GM23248 (cell line): ENCODE results near the gene SRC. TPM values are rescaled to one million over a fixed set of nuclear protein-coding genes. Genes with fewer than 3 reads are reported as not detected.

Source experiments
- DNase-seq: peaks from one replicate; pipeline ENCODE4 v3.0.0-alpha.2; 2015
- H2AFZ ChIP-seq: fragments of 200-600 bp; sonication (generic); 2 replicates; pipeline ENCODE4 v1.6.1; 2016; ENCODE audit warnings: antibody characterized with exemption
- H3F3A ChIP-seq: fragments of 200-600 bp; sonication (generic); 2 replicates; pipeline ENCODE4 v1.6.1; 2016; ENCODE audit warnings: mild to moderate bottlenecking, antibody characterized with exemption, mixed run types; ENCODE audit not compliant: insufficient read depth
- H3K27ac ChIP-seq: fragments of 200-600 bp; sonication (generic); 2 replicates; pipeline ENCODE4 v1.5.1; 2016; ENCODE audit warnings: mild to moderate bottlenecking
- H3K27me3 ChIP-seq: fragments of 200-600 bp; sonication (generic); replicated peaks from 2 replicates; pipeline ENCODE4 v1.6.1; 2016; ENCODE audit warnings: mild to moderate bottlenecking; ENCODE audit not compliant: insufficient read depth
- H3K36me3 ChIP-seq: fragments of 200-600 bp; sonication (generic); 2 replicates; pipeline ENCODE4 v1.6.1; 2016; ENCODE audit warnings: low read depth, mild to moderate bottlenecking
- H3K4me1 ChIP-seq: fragments of 200-600 bp; sonication (generic); 2 replicates; pipeline ENCODE4 v1.6.1; 2016; ENCODE audit warnings: mild to moderate bottlenecking; ENCODE audit not compliant: insufficient read depth
- H3K4me2 ChIP-seq: fragments of 200-600 bp; sonication (generic); one replicate; pipeline ENCODE4 v1.6.1; 2016; ENCODE audit warnings: mild to moderate bottlenecking; ENCODE audit not compliant: unreplicated experiment
- H3K4me3 ChIP-seq: fragments of 200-600 bp; sonication (generic); 2 replicates; pipeline ENCODE4 v1.5.1; 2016; ENCODE audit warnings: mild to moderate bottlenecking
- H3K79me2 ChIP-seq: fragments of 200-600 bp; sonication (generic); 2 replicates; pipeline ENCODE4 v1.6.1; 2016; ENCODE audit warnings: mild to moderate bottlenecking; ENCODE audit not compliant: insufficient read depth
- H3K9ac ChIP-seq: fragments of 200-600 bp; sonication (generic); 2 replicates; pipeline ENCODE4 v1.6.1; 2016; ENCODE audit warnings: mild to moderate bottlenecking
- H3K9me2 ChIP-seq: fragments of 200-600 bp; sonication (generic); 2 replicates; pipeline ENCODE4 v1.6.1; 2016; ENCODE audit warnings: mixed run types, mild to moderate bottlenecking, moderate library complexity; ENCODE audit not compliant: insufficient read depth
- H3K9me3 ChIP-seq: fragments of 200-600 bp; sonication (generic); one replicate; pipeline ENCODE4 v1.6.1; 2017; ENCODE audit warnings: low read depth
- H4K20me1 ChIP-seq: fragments of 200-600 bp; sonication (generic); 2 replicates; pipeline ENCODE4 v1.6.0; 2016; ENCODE audit not compliant: insufficient read depth
- EZH2 ChIP-seq: fragments of 200-600 bp; sonication (generic); IDR thresholded peaks from 2 replicates; pipeline ENCODE4 v1.6.1; 2018; ENCODE audit warnings: antibody characterized with exemption, mild to moderate bottlenecking; ENCODE audit not compliant: insufficient read depth, poor library complexity, severe bottlenecking
- EZH2phosphoT487 ChIP-seq: fragments of 200-600 bp; sonication (generic); IDR thresholded peaks from 2 replicates; pipeline ENCODE4 v1.6.1; 2018; ENCODE audit warnings: antibody characterized with exemption, moderate library complexity, mild to moderate bottlenecking, low read depth; ENCODE audit not compliant: insufficient read depth
- WGBS, 2 experiments: methylation state at CpG; one replicate each; pipeline ENCODE4 v1.1.6; 2015 to 2017; ENCODE audit warnings: low lambda C conversion rate in 2 of 2, low coverage in 1 of 2; ENCODE audit errors: missing lambda C conversion rate in 2 of 2; 5-methylcytosine and 5-hydroxymethylcytosine counted together
- in situ Hi-C: fragments of 300-500 bp; cut with MboI; formaldehyde crosslinking; loops from 2 replicates; pipeline ENCODE4 v1.15.0; 2020
- polyA plus RNA-seq: library from polyadenylated mRNA; unstranded; fragments of >200 nt; fragmentation: Nextera tagmentation; extraction: Ambion mirVana; gene quantifications from 2 replicates; pipeline ENCODE4 v1.2.1, GENCODE V29; 2016
- total RNA-seq: library from RNA; depleted of rRNA; stranded (reverse); fragments of >200 nt; shearing (Covaris generic); gene quantifications from 2 replicates; pipeline ENCODE4 v1.2.3, GENCODE V29; 2014

The SRC gene
- total and polyA plus RNA-seq, 2 experiments from 2014 or later: 17.0 to 28.6 TPM

DNA sequence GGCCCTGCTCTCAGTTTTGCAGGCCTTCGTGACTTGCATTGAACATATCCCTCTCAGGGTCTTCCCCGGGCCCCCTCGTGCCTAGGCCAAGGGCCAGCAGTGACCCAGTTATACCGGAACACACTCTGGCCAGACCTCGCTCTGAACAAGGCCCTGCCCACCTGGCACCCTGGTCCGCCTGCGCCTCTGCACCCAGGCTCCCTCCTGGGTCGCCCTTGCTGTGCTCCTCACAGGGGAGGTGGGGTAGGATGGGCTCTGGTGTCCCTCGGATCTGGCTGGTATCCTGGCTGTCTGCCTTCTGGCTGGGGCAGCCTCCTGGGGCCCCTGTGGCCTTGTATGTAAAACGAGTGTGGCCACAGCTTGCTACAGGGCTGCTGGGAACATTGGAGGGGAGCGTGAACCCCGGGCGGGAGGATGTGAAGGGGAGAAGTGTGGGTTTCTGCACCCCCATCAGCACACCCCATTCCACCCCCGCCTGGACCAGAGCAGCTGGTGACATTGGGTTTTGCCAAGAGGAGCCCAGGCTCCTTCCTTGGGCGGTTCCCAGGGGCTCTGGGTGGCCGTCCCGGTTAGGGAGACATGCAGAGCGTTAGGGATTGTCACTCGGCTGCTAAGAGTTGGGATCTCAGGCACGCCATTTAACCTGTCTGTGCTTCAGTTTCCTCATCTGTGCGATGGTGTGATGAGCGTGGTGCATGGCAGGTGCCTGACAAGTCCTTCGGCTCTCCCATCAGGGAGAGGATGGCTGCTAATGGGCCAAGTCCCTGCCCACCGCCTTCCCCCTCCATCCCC, 17.5 kb downstream of the SRC start:
- 76 to 77% methylated on average over 23 to 24 of the region's 24 CpGs for WGBS, 2 experiments
- TF ChIP-seq EZH2phosphoT487: no peak
- TF ChIP-seq EZH2: no peak
- no peak overlapping the region for H3K27ac ChIP-seq
- peaks cover 9% of the 10 kb centered on the region for H3K4me1 ChIP-seq
- H4K20me1 ChIP-seq: no peaks in the 10 kb centered on the region
- H3K4me2 ChIP-seq: no peak overlapping the region
- H3K79me2 ChIP-seq: peaks cover 89% of the 10 kb centered on the region
- peaks cover 8% of the 10 kb centered on the region; the same call in 1 of the 2 replicates for H3F3A ChIP-seq
- H3K9ac ChIP-seq: no peak overlapping the region
- DNase-seq: no peak
- H3K27me3 ChIP-seq: no peaks in the 10 kb centered on the region
- no peak overlapping the region for H2AFZ ChIP-seq
- H3K9me2 ChIP-seq: no peaks in the 10 kb centered on the region
- H3K9me3 ChIP-seq: no peaks in the 10 kb centered on the region
- in situ Hi-C loops: no loop called here
- H3K36me3 ChIP-seq: peaks cover 21% of the 10 kb centered on the region; the same call in 1 of the 2 replicates
- no peak overlapping the region for H3K4me3 ChIP-seq

DNA sequence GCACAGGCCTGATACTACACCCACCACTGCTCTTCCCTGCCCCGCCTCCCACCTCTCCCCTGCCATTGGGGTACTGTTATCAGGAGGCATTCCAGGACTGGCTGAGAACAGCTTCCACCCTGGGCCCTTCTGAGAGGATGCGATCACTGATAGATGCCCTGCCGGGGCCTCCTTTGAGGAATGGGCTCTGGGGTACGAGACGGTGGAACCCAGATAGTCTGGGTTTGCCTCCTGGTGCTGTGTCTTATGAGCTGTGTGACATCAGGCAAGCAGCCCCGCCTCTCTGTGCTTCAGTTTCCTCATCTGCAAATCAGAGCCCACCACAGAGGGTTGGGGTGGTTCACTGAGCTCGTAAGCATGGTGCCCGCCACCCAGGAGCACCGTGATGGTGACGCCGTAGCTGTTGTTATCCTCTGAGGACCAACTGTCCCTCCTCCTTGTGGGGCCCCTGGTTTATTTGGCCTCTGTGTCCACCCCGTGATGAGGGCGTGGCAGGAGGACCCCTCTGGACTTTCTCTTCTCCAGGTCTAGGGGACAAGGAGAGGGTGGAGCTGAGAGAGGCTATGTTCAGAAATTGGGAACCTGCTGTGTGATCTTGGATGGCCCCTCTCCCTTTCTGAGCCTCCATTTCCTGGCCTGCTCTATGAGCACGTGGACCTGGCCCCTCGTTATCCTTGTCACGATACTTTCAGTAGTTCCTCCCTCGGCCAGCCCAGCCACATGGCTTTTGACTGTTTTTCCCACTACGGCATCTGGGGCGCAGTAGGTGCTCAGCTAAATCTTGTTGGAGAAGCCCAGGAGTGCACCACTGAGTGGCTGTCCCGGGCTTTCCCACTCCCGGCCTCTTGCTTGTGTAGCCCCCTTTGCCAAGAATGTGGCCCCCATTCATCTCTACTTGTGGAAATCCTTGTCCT, 18.3 kb downstream of the SRC start:
- Histone ChIP-seq H4K20me1 (no peaks in the 10 kb centered on the region), H3K27ac (no peak overlapping the region), H3K9ac (no peak overlapping the region), H3K79me2 (peaks cover 86% of the 10 kb centered on the region), H3K27me3 (no peaks in the 10 kb centered on the region), H3F3A (peaks cover 8% of the 10 kb centered on the region; the same call in 1 of the 2 replicates), H3K4me2 (no peak overlapping the region), H3K9me2 (no peaks in the 10 kb centered on the region), H3K36me3 (peaks cover 21% of the 10 kb centered on the region; the same call in 1 of the 2 replicates), H3K4me1 (peaks cover under 1% of the 10 kb centered on the region), H2AFZ (no peak overlapping the region), H3K9me3 (no peaks in the 10 kb centered on the region), H3K4me3 (no peak overlapping the region)
- no peak for DNase-seq
- in situ Hi-C loops: no loop called here
- WGBS, 2 experiments: 92 to 93% methylated on average over 19 to 21 of the region's 21 CpGs
- TF ChIP-seq EZH2 (no peak), EZH2phosphoT487 (no peak)

- Histone ChIP-seq H3K4me3 (no peak overlapping the region), H3K4me2 (no peak overlapping the region), H3K9ac (no peak overlapping the region), H3K4me1 (no peaks in the 10 kb centered on the region), H3K79me2 (peaks cover 86% of the 10 kb centered on the region), H4K20me1 (no peaks in the 10 kb centered on the region), H3K27ac (no peak overlapping the region), H3K9me3 (no peaks in the 10 kb centered on the region), H3F3A (peaks cover 8% of the 10 kb centered on the region; the same call in 1 of the 2 replicates), H3K9me2 (no peaks in the 10 kb centered on the region), H3K36me3 (peaks cover 21% of the 10 kb centered on the region; the same call in 1 of the 2 replicates), H3K27me3 (no peaks in the 10 kb centered on the region), H2AFZ (no peak overlapping the region)
- TF ChIP-seq EZH2: no peak
- TF ChIP-seq EZH2phosphoT487: no peak
- WGBS, 2 experiments: 65 to 85% methylated on average over 3 of the region's 3 CpGs
- in situ Hi-C loops: no loop called here
- DNase-seq: no peak
These were observed 19.0 kb downstream of the SRC start for GRCh38 chr20:37364927-37365272.
